ENCODE measurements around the gene NRTN.
"Not testable (repeated sequence)": the region's sequence is repeated elsewhere in the genome, so short reads cannot be mapped to it uniquely, and the experiment has no call there.

The NRTN gene

GRCh38 chr19:5837761-5838352, 33.0 kb downstream of the NRTN start:
- no peaks in the 10 kb centered on the region for H3K4me1 ChIP-seq
- peaks cover 0 to 55% of the 10 kb centered on the region in 2 donors for H3K27me3 ChIP-seq
- no peak overlapping the region for H3K4me3 ChIP-seq
- no peaks in the 10 kb centered on the region for H3K9me3 ChIP-seq
- no peak for DNase-seq
- no peak for TF ChIP-seq CTCF (IDR thresholded peaks at IDR 0.05)
- no peak overlapping the region for H3K27ac ChIP-seq
- no peaks in the 10 kb centered on the region for H3K36me3 ChIP-seq
- intact Hi-C loops (cut with DNase I; ENCODE audit: low total_unique reads): no loop called here

- H3K4me3 ChIP-seq: no peak overlapping the region
- no peak overlapping the region for H3K27ac ChIP-seq
- H3K4me1 ChIP-seq: no peaks in the 10 kb centered on the region
- H3K9me3 ChIP-seq: no peaks in the 10 kb centered on the region
- no peaks in the 10 kb centered on the region for H3K36me3 ChIP-seq
- no peak for TF ChIP-seq CTCF (IDR thresholded peaks at IDR 0.05)
- no peak for DNase-seq
- H3K27me3 ChIP-seq: peaks cover 0 to 56% of the 10 kb centered on the region in 2 donors
- intact Hi-C loops (cut with DNase I; ENCODE audit: low total_unique reads): no loop called here
Measured at GRCh38 chr19:5838353-5839064, 33.6 kb downstream of the NRTN start.

GRCh38 chr19:5839065-5840017, 34.5 kb downstream of the NRTN start, which contains the start of gene FUT6:
TSS of gene FUT6 (minus strand) at chr19:5839702. CDS start at chr19:5832567, 7,135 bp downstream.
- H3K4me3 ChIP-seq: no peak within 1 kb of the TSS

GRCh38 chr19:5841735-5842111, 36.9 kb downstream of the NRTN start:
- intact Hi-C loops (cut with DNase I; ENCODE audit: low total_unique reads); H3K27ac ChIP-seq; H3K4me1 ChIP-seq; H3K4me3 ChIP-seq; H3K36me3 ChIP-seq; H3K9me3 ChIP-seq; DNase-seq: not testable (repeated sequence)
- peaks cover 0 to 61% of the 10 kb centered on the region in 2 donors for H3K27me3 ChIP-seq

More at GRCh38 chr19:5839065-5840017, 34.5 kb downstream of the NRTN start, which contains the start of gene FUT6:
- no peak for DNase-seq
- no peak for TF ChIP-seq CTCF (IDR thresholded peaks at IDR 0.05)
- no peak within 1 kb of the TSS for H3K27ac ChIP-seq
- peaks cover 0 to 56% of the 10 kb centered on the region in 2 donors for H3K27me3 ChIP-seq
- H3K36me3 ChIP-seq: no peaks in the 10 kb centered on the region
- H3K4me1 ChIP-seq: no peaks in the 10 kb centered on the region
- intact Hi-C loops (cut with DNase I; ENCODE audit: low total_unique reads): no loop called here
- no peaks in the 10 kb centered on the region for H3K9me3 ChIP-seq

- no peak for TF ChIP-seq CTCF (IDR thresholded peaks at IDR 0.05)
- Histone ChIP-seq H3K4me3 (no peak overlapping the region), H3K27ac (no peak overlapping the region), H3K36me3 (no peaks in the 10 kb centered on the region), H3K4me1 (no peaks in the 10 kb centered on the region), H3K27me3 (peaks cover 0 to 53% of the 10 kb centered on the region in 2 donors), H3K9me3 (no peaks in the 10 kb centered on the region)
- intact Hi-C loops (cut with DNase I; ENCODE audit: low total_unique reads): no loop called here
- no peak for DNase-seq
Measured at GRCh38 chr19:5843295-5843927, 38.5 kb downstream of the NRTN start.

All from tibial artery (tissue), 4 donors.